Activated CD8-positive, alpha-beta memory T cell treated with anti-CD3 and anti-CD28 coated beads, Interleukin-2, amount 50 U/mL, for 48 hours (primary cell): ENCODE data around the gene CPNE5.

Experiments used
- DNase-seq: peaks from one replicate; pipeline ENCODE4 v3.0.0-alpha.2; 2020

The CPNE5 gene

DNA sequence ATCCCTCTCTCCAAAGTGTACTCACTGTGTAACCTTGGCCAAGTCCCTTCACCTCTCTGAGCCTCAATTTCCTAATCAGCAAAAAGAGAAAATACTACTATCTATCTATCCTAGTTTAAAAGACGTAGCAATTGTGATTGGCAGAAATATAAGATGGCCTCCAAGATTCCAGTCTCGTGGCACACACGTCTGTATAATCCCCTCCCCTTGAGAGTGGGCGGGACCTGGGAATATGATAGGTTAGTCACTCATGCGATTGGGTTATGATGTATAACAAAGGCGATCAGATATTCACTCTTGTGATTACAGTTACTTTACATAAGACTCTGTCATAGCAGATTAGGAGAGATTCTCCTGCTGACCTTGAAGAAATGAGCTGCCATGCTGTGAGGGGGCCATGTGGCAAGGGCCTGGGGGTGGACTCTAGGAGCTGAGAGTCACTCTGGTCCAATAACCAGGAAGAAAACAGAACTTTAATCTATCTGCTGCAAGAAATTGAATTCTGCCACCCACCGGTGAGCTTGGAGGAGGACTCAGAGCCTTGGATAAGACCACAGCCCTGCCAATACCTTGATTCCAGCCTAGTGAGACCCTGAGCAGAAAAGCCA is 6.0 kb downstream of the CPNE5 start:
- DNase-seq, result no peak

DNA sequence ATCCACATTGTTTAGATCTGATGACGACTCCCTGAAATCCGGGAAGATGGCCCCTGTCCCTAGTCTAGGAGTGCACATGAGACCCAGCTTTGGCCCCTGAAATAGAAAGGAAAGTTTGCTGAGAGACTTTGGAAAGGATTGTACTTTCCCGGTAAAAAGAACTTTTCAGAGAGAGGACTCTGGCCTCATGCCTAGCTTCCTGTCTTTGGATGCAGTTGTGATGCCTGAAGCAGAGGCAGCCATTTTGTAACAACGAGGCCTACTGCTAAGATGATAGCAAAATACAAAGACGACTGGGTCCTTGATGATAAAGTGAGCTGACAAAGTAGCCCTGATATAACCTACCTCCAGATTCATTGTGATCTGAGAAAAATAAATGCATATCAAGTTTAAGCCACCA is 6.9 kb downstream of the CPNE5 start:
- no peak for DNase-seq

DNA sequence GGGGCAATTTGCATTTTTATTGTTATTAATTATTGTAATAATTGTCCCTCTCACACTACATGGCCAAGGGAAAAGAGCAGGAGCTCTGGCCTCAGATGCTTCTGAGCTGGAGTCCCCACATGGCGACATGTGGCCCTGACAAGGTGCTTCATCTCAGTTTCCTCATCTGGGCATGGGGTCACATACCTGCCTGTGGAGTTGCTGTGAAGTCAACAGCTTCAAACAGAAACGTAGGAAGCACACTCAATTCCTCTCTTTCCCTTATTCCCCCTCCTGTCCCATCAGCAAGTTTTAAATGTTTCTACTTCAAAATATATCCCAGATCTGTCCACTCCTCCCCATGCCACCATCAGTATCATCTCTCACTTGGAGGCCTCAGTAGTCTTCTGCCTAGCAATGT is 8.7 kb downstream of the CPNE5 start:
- DNase-seq, result no peak

DNA sequence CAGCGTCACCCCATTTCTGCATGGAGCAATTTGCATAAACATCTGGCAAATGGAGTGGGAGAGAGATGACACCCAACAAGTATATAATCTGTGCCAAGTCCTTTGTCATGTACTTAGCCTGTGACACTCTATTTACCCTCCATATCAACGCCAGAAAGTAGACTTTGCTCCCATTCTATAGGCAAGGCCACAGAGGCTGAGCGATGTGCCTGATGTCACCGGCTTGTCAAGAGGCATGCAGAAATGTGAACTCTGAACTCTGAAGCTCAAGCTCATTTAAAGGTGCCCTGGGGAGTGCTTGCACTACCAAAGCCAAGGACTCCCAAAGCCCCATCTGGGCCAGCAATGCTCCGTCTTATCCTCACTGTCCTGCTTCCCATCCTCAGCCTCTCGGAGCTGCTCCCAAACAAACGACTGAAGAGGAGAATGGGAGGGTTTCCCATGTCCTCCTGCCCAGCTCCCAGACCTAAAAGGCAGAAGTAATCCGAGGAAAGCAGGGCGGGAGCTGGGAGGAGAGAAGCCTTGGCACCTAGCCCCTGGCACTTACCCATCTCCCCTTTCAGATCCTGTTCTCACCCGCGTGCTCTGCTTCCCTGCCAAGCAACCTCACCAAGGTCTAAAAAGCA is 9.2 kb downstream of the CPNE5 start:
- no peak for DNase-seq

DNA sequence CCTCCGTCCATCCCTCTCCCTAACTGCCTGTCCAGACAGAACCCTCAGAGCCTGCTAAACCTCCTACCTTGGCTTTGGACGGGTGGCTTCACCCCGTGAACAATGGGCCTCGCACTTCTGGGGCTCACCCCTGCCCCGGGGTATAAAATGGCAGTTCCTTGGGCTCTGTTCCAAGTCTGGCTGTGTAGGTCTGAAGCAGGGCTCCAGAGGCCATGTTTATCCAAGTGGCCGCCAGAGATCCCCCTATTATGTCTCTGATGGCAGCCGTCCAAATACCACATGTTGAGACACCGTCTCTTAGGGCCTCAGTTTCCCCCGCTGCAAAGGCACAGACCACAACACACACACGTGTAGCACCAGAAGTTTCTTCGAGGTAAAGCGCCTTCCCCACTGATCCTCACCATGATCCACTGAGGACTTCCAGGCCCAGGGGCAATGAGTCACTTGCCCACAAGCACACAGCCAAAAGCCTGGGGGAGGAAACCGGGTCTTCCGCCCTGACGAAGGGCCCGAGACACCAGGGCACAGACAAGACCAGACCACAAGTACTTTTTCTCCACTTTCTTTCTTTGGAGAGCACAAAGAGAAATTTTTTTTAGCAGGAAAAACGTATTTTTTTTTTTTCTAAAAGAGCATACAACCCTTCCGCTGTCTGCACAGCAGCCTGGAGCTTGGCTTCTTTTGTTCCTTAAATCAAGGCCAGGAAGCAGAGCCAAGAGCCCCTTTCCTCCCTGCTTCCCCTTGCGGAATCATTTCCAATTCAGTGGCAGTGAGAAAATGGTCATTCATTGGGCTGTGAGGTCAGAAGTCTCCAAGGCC is 11.8 kb downstream of the CPNE5 start:
- no peak for DNase-seq

DNA sequence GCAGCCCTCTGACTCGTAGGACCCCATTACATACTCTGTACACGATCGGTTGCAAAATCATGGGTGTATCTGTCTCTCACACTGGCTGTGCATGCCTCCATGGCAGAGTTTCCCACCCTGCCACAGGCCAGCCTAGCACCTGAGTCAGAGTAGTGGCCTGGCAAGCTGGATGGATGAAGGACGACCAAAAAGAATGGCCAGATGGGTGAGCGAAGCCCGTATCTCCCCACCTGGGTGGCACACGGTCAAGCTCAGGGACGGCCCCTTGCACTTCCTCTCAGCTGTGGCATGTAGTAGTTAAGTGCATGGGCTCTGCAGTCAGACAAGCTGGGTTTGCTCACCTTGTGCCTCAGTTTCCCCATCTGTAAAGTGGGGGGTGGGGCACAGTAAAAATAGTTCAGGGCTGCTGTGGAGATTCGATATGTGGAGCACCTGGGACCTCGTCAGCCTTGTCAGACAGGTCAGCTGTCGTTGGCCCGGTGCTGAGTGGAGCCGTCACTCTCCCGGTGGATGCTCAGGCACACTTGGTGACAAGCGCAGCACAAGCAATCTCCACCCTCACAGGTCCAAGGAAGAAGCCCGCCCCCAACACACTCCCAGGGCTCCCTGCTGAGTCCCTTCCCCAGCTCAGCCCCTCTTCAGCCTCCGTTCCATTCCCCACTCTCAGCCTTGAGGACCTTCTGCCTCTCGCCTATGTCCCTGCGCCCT is 12.6 kb downstream of the CPNE5 start:
- no peak for DNase-seq

DNA sequence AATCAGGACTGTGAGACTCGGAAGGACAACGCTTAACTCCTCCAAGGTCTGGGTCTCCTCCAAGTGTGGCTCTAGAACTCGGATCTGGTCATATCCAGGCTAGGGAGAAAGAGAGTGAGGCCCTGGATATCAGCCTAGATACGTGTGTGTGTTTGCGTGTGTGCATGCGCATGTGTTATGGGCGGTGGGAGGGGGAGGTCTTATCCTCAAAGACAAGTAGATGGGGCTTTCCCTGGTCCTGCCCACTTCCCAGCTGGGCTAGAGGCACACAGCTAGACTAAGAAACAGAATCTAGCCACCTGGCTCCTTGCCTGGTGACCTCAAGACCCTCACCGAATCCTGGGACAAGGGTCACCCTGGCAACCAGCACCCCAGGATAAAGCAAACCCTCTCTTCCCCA is 13.2 kb downstream of the CPNE5 start:
- no peak for DNase-seq

DNA sequence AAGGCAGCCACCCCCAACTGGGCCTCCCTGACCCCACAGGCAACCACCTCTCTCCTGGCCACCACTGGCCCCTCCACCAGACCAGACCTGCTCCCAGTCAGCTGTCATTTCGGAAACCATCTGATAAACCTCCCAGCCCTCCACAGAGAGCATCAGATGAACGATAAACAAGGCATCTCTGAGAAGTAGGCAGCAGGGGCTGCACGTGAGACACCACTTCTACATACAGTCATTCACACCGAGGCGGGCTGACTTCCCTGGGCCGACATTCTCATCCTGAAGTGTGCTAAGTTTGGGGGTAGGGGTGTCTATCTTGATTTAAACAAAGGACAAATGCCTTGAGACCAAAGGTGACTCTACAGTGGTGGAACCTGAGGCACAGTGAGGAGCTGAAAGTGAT is 13.8 kb downstream of the CPNE5 start:
- DNase-seq, result no peak

DNA sequence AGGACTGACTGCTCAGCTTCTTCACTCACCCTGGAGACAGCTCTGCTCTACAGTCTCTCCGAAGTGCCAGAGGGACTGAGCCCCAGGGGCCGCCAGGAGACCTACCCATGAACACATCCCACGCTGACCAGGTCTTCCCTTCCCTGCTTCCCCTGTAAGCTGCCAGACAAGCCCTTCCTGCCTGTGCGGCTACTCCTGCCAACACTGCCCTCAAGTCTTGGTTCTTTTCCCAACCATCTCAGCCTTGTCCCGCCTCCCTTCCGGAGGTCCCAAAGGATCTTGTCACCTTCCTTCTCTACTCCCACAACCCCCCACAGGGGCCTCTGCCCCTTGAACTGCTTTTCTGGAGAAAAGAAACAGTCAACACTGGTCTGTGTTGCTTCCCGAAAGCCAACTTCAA is 15.0 kb downstream of the CPNE5 start:
- no peak for DNase-seq

DNA sequence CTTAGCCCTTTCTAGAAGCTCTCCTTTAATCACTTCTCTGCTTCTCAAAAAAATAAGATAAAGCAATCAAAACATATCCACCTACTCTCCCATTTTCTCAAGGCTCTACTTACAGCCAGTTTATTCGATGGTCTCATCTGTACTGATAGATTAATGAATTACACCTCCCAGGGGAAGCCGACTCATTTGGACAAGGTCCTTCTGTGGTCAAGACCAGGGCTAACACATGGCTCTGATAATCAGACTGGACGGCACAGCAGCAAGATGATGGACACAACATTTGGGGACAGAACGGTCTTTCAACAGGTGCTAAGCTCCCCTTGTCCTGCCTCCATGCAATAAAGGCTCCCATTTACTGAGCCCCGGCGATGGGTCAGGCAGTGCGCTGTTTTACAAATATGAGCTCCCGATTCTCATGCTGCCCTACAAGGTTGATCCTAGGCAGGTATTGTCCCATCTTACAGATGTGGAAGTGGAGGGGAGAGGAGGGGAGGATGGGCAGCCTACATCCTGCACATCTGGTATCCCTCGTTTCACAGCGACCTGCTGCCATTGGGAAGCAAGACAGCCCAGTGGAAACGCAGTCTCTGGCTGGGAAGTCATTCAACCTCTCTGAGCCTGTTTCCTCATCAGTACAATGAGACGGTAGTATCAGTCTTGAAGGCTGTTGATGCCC is 15.7 kb downstream of the CPNE5 start:
- DNase-seq, result no peak

DNA sequence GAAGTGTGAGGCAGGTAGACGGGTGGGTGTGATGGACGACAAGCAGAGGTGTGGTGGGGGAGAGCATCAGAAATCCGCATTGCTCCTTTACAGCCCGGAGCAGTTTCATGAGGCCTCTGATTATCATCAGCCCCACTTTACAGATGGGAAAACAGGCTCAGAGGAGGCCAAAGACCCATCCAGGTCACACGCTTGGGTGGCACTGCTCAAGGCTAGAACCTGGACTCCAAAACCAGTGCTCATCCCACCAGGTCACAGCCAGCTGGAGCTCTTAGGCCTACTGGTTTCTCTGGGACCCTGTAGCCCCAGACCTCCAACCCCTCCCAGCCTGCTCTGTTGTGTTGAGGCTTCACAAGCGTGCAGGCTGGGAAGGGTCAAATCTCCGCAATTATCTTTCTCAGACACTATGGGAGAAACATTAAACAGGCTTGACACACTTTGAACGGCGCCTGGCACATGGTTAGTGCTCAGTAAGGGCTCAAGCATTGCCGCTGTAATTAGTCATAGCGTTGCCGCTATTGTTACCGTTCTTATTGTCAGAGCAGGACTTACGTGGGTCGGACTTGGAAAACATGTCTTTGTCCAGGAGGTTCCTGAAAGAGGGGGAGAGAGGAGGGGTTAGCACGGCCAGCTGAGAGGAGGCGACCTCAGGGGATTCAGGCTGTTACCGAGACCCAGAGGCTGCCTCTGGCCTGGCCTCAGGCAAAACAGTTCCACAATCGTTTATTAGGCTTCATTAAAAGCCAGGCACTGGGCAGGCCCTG is 16.6 kb downstream of the CPNE5 start:
- no peak for DNase-seq

DNA sequence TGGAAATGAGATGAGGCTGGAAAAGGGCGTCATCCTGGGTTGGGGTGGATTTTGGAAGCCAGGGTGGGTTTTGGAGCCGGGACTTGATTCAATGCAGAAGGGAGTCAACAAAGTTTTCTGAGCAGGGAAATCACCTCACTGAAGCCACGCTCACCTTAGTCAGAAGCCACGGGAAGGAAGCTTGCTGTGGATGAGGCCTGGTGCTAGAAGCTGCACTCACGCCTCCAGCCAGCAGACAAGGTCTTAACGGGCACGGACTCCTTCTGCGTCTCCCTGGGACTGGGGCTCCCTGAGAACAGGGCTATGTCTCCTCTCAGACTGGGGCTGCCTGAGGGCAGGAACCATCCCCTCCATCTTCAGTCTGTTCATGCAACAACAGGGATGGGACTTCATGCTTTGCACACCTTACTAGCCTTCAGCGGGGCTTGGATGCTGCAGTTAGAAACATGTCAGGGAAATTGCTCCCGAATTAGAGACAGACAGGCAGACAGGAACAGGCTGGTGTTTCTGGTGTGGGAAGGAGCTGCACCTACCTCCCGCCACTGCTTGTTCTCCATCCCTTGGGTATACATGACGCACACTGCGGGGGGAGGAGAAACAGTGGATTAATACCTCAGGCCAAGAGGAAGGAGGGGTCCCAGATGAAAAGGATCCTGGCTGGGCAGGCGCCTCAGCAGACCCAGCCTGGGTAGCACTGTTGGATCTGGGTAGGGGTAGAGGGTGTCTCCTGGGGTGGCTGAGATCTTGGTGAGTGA is 17.5 kb downstream of the CPNE5 start:
- DNase-seq, result no peak

DNA sequence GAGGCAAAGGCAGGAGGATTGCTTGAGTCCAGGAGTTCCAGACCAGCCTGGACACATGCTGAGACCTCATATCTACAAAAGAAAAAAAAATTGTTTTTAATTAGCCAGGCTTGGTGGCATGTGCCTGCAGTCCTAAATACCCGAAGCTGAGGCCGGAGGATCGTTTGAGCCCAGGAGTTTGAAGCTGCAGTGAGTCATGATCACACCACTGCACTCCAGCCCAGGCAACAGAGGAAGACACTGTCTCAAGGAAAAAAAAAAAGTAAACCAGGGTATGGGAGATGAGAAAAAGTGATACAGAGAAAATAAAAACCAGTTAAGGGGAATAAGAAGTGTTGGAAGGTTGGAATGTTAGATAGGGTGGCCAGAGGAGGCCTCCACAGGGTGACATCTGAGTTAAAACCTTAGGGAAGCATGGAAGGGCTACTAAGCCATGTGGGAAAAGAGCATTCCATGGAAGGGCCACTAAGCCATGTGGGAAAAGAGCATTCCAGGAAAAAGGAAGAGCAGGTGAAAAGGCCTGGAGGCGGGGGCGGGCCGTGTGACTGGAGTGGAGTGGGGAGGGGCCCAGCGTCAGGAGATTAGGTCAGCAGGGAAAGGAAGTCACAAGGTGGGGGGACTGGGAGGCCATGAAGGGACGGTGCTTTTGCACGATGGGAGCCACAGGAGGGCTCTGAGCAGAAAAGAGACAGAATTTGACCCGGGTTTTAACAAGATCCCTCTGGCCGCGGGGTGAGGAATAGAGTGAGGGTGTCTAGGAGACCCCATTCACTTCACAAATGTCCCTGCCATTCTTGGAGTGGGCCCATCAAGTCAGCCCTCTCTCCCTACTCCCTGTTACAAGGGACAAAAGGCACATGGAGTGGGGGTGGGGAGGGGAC is 18.3 kb downstream of the CPNE5 start:
- no peak for DNase-seq

DNA sequence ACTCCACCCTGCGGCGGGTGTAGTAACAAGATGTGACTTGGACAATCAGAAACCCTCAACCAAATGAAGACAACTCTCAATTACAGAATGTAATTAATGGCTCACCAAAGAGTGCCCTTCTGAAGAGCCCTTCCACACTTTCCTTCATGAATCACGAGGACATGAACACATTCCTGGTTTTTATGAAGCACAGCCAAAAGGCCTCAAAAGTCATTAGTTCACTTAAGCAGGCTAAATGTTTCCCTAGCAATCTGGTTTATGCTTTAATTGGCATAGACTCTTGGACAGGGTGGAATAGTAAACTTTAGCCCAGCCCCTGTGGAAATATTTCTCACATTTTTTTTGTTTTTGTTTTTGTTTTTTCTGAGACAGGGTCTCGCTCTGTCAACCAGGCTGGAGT is 20.5 kb downstream of the CPNE5 start:
- DNase-seq, result no peak

DNA sequence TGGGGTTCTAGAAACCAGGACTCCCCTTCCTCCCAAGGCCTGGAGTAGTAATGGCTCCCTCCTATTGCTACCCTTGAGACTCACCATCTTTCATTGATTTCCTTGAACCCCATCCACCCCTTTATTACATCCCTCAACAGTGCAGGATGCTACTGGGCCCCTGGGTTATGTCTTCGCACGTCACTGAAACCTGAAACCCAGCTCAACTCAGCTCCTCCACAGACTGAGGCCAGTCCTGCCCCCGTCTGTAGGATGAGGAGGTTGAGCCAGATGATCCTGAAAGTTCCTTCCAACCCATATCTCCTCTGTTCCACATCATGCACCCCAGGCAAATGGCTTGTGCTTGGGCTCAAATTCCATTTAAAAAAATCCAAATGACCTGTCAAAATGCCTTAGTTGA is 21.4 kb downstream of the CPNE5 start:
- DNase-seq, result no peak

DNA sequence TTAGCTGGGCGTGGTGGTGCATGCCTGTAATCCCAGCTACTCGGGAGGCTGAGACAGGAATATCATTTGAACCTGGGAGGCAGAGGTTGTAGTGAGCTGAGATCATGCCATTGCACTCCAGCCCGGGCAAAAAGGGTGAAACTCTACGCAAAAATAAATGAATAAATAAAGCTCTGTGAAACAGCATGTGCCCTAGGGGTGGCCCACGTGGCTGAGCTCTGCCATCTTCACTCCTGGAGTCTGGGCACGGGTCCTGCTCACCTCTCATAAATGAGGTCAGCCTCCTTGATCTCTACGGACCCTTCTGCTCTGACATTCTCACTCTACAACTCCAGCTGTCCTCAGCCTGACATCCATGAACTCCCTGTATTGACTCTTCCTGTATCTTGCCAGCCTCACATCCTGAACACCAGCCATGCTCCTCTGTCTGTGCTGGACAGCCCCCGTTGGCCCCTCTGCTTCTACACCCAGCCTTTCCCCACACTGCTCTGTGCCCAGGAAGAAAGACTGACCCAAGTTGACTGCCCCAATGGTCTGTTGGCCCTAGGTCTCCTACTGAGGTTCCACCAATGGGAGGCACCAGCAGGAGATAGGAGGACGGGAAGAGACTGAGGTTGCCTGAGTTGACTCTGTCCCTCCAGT is 21.9 kb downstream of the CPNE5 start:
- DNase-seq, result no peak

DNA sequence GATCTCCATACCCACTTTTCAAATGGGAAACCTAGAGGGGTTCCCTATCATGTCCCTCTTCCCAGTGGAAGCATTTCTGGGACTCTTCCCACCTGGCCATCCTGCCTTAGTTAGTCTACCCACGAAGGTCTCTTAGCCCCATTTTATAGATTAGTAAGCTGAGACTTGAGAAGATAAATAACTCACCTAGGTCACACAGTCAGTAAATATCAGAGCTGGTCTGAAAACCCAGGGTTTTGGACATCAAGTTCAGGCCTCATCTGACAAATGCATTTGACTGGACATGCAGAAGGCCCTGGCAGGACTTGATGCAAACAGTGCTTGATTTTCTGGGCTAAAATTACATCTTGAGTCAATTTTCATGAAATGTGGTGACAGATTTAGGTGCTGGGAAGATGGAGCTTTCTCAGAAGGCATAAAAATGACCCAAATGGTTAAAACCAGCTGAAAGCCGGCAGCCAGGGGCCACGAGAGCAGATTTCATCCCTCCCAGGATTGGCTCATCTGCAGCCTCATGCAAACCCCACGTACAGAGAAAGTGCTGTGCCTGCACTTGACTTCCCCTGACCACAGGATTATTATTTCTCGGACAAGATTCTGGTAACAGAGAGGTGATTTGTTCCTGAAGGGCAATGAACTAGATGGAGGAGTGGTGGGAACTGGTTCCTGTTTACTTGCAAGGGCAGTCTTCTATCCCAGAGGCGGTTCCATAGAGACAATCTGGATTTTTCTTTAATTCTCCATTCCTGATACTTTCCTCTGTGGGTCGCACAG is 23.1 kb downstream of the CPNE5 start:
- DNase-seq, result no peak

DNA sequence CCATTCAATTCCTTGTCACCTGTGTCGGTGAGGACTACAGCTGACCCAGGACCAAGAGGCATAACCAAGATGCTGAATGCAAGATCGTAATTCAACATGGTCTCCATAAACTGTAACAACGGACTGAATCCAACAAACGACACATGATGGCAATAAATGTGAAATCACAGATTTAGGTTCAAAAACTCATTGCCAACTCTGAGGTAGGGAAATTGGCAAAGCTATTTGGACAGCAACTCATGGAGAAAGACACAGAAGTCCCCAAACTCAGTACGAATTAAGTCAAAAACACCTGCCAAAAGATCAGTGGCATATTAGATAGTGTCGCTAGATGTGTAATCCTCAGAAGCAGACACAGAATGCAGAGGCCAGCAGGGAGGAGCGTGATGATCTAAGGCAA is 25.0 kb downstream of the CPNE5 start:
- no peak for DNase-seq

DNA sequence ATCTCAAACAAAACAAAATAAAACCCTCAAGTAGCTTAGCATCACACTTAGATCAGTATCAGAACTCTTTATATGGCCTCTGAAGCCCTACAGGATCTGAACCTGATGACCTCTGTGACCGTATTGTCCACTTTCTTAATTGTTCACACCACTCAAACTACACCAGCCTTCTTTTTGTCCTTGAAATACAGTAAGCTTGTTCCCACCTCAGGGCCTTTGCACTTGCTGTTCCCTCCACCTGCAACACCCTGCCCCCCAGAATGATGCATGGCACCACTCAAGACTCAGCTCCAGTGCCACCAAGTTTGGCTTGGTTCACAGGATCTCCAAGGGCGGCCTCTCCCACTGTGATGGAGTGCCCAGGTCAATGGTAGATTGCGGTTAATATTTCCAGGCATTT is 25.7 kb downstream of the CPNE5 start:
- DNase-seq, result no peak
